Measurements from ENCODE around the gene GSTM5. TPM values are rescaled to one million over a fixed set of nuclear protein-coding genes. Genes with fewer than 3 reads are reported as not detected.
"Not testable (repeated sequence)": the region's sequence is repeated elsewhere in the genome, so short reads cannot be mapped to it uniquely, and the experiment has no call there.

The GSTM5 gene
- not detected in 2 replicates for total RNA-seq (2014; rRNA removed; shearing (Covaris generic))
- not detected in 2 replicates for polyA plus RNA-seq (2015; cell fraction: cytosol; rRNA removed)
- polyA plus RNA-seq (2015; cell fraction: nucleus; rRNA removed): not detected in 2 replicates

DNA sequence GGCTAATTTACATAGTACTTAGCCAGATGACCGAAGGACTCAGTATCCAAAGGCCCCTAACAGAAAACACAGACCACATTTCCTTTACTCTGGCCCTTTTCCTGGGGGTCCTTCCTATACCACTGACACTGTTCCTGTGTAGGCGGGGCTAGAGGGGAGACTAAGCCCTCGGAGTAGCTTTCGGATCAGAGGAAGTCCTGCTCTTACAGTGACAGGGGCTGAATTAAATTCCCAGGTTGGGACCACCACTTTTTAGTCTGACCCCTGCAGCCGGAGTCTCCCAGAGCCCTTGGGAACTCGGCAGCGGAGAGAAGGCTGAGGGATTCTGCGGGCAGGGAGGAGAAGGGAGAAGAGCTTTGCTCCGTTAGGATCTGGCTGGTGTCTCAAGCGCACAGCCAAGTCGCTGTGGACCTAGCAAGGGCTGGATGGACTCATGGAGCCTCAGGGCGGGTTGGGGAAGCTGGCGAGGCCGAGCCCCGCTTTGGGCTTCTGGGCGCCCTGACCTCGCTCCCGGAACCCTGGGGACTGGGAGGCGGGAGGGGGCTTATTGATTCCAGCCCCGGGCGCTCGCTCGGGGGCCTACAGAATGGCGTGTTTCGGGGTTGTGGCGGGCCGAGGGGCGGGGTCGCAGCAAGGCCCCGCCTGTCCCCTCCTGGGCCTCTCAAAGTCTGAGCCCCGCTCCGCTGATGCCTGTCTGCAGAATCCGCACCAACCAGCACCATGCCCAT lies at the start of gene GSTM5:
Gene GSTM5 (plus strand): TSS at position 659 of the 728 bp plus-strand sequence. CDS start 62 bp downstream, at position 721.
- in situ Hi-C loops (cut with HindIII; ENCODE audit: low pct_unique_long_range_greater_than_20kb, low sequenced_read_pairs); DNase-seq (ENCODE audit: low read depth, low spot score): not testable (repeated sequence)

DNA sequence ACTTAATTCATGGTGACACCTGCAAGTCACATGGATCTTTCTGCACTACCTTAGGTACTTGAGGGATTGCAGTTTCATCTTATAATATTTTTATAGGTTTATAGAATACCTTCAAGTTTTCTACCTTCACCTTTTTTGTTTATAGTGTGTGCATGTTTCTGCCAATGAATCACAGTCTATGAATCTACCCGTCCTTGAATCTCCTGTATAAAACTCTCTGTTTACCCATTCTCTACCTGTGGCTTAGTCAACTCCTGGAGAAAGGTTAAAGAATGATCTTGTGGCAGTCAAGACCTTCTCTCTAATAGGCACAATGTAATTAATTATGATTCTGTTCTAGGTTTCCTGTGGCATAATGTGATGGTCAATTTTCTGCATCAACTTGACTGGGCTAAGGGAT lies 47.4 kb upstream of the GSTM5 start:
- no peak for DNase-seq (ENCODE audit: low read depth, low spot score)
- in situ Hi-C loops (cut with HindIII; ENCODE audit: low pct_unique_long_range_greater_than_20kb, low sequenced_read_pairs): no loop called here

DNA sequence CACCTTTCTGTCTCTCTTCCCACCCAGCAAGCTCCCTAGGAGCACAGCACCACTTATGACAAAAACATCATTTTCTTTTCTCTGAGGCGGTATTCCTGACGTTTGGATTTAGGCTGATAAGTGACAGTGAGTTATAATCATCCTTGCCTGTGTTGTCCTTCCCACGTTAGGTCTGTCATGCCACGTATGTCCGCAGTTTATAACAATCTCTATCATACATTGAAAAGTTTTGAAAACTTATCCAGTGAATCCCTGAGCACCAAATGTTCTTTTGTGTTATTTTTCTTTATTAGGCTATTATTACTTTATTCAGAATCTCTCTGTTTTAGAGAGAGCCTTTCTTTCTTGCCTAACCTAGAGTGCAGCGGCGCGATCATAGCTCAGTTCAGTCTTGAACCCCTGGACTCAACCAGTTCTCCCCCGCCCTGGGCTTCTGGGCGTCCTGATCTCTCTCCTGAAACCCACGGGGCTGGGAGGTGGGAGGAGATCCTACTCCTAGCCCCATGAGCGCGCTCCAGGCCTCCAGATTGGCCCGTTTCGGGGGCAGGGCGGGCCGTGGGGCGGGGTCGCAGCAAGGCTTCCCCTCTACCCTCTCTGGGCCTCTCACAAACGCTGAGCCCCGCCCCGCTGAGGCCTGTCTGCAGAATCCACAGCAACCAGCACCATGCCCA lies 44.5 kb upstream of the GSTM5 start, which contains the start of gene GSTM2:
Gene GSTM2 (plus strand): TSS at position 606 of the 671 bp plus-strand sequence. CDS start 59 bp downstream, at position 665.
- DNase-seq (ENCODE audit: low read depth, low spot score): peak; percentile 65
- in situ Hi-C loops (cut with HindIII; ENCODE audit: low pct_unique_long_range_greater_than_20kb, low sequenced_read_pairs): no loop called here

DNA sequence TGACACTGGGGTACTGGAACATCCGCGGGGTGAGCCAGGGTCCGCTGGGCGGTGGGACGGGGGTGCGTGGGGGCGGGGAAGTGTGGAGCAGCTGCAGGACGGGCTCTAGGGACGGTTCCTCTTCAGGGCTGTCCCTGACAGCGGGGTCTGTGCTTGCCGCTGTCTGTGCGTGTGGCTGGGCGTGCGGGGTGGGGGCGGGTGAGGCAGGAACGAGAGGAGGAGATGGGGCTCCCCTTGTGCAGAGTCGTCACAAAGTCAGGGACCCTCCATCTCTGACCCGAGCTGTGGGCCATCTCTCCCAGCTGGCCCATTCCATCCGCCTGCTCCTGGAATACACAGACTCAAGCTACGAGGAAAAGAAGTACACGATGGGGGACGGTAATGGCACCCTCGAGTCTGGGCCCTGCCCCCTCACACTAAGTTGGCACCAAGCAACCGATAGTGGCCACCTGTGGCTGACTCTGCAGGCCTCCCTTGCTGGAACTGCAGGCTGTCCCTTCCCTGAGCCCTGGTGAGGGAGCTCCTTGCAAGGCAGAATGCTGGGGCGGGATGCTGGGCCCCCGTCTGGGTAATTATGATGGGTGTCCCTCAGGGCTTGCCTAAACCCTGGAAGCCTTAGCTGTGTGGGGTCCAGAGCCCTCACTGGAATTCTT lies 43.8 kb upstream of the GSTM5 start:
- no peak for DNase-seq (ENCODE audit: low read depth, low spot score)
- in situ Hi-C loops (cut with HindIII; ENCODE audit: low pct_unique_long_range_greater_than_20kb, low sequenced_read_pairs): no loop called here

DNA sequence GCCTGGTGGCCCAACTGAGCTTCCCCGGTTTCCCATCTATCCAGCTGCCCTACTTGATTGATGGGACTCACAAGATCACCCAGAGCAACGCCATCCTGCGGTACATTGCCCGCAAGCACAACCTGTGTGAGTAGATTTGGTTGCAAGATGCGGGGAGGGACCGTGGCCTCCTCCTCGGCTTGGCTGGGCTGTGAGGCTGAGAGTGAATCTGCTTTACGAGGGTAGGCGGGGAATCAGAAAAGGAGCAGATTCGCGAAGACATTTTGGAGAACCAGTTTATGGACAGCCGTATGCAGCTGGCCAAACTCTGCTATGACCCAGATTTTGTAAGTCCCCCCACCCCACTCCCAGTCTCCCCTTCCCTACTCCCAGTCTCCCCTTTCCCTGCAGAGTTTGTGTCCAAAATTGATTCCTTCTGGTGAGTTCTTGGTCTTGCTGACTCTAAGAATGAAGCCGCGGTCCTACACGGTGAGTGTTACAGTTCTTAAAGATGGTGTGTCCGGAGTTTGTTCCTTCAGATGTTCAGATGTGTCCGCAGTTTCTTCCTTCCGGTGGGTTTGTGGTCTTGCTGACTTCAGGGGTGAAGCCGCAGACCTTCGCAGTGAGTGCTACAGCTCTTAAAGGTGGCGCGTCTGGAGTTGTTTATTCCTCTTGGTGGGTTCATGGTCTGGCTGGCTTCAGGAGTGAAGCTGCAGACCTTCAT lies 42.7 kb upstream of the GSTM5 start:
- no peak for DNase-seq (ENCODE audit: low read depth, low spot score)
- in situ Hi-C loops (cut with HindIII; ENCODE audit: low pct_unique_long_range_greater_than_20kb, low sequenced_read_pairs): no loop called here

DNA sequence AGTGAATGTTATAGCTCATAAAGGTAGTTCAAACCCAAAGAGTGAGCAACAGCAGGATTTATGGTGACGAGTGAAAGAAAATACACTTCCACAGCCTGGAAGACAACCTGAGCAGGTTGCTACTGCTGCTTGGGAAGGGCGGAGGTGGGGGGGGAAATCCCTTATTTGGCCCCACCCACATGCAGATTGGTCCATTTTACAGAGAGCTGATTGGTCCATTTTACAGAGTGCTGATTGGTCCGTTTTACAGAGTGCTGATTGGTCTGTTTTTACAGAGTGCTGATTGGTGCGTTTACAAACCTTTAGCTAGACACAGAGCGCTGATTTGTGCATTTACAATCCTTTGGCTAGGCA lies 42.1 kb upstream of the GSTM5 start:
- in situ Hi-C loops (cut with HindIII; ENCODE audit: low pct_unique_long_range_greater_than_20kb, low sequenced_read_pairs); DNase-seq (ENCODE audit: low read depth, low spot score): not testable (repeated sequence)

DNA sequence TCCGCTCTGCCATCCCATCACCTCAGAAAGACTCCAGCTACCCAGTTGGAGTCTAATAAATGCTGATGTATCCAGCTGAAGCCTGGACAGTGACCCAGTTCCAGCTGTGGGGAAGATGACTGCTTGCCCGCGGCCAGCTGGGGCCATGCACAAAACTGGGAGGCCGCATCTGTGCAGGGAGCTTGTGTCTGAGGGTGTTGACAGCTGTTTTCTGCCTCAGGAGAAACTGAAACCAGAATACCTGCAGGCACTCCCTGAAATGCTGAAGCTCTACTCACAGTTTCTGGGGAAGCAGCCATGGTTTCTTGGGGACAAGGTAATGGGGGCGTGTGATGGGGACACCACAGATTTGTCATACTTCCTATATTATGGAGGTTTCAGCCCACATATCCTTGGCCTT lies 41.0 kb upstream of the GSTM5 start:
- no peak for DNase-seq (ENCODE audit: low read depth, low spot score)
- in situ Hi-C loops (cut with HindIII; ENCODE audit: low pct_unique_long_range_greater_than_20kb, low sequenced_read_pairs): no loop called here

DNA sequence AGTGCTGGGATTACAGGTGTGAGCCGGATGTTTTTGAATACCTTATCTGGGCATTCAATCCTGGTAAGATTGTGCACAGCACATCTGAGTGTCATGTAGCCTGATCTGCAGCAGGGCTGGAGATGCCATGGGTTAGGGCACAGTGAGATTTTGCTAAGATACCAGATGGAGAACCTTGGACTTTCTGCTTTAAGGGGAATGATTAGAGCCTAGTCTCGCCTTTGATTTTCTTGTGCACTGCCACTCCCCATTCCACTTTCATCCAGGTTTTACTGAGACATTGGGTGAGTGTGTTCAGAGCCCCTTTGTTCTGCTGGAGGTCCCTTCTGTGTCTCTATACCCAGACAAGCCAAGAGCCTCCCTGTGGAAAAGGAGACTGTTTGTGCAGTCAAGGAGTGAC lies 38.2 kb upstream of the GSTM5 start:
- DNase-seq (ENCODE audit: low read depth, low spot score); in situ Hi-C loops (cut with HindIII; ENCODE audit: low pct_unique_long_range_greater_than_20kb, low sequenced_read_pairs): not testable (repeated sequence)

DNA sequence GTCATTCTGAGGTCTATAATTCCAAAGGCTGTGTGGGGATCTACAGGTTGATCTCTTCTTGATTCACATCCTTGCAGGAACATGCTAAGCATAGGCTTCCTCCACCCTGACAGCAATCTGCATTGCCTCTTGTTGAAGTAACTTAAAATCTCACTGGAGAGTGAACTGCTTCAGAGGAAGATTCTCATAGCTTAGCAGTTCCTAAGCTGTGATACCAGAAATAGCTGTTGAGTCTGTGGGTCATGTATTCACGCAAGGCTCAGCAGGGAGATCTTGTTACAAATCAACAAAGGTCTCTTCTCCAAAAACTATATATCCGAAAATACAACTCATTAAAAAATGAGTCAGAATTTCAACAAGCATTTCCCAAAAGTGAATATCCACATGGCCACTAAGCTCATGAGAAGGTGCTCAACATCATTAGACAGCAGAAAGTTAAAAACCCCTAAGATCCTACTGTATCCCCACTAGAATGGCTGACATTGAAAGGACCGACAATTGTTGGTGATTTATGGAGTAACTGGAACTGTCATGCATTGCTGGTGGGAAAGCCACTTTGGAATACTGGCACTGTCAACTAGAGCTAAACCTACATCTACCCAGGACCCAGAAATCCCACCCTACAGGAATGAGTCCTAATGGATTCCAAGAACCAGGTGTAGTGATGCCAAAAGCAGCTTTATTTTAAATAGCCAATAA lies 35.2 kb upstream of the GSTM5 start:
- in situ Hi-C loops (cut with HindIII; ENCODE audit: low pct_unique_long_range_greater_than_20kb, low sequenced_read_pairs): not testable (repeated sequence)

DNA sequence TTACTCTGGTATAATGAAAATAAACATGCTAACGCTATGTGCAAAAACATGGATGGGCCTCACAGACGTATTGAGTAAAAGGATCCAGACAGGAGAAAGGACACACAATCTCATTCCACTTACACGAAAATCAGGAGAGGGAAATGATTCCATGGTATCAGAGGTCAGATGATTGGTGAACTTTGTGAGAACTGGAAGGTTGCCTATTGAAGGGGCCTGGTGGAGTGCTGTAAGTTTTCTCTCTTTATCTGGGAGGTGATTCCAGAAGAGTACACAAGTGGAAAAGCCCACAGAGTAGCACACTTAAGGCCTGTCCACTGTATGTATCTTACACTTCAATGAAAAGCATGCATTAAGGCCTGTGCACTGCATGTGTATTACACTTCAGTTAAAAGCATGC lies 34.6 kb upstream of the GSTM5 start:
- DNase-seq (ENCODE audit: low read depth, low spot score): no peak
- in situ Hi-C loops (cut with HindIII; ENCODE audit: low pct_unique_long_range_greater_than_20kb, low sequenced_read_pairs): no loop called here

More for the DNA sequence above, 35.2 kb upstream of the GSTM5 start:
- DNase-seq (ENCODE audit: low read depth, low spot score): not testable (repeated sequence)

DNA sequence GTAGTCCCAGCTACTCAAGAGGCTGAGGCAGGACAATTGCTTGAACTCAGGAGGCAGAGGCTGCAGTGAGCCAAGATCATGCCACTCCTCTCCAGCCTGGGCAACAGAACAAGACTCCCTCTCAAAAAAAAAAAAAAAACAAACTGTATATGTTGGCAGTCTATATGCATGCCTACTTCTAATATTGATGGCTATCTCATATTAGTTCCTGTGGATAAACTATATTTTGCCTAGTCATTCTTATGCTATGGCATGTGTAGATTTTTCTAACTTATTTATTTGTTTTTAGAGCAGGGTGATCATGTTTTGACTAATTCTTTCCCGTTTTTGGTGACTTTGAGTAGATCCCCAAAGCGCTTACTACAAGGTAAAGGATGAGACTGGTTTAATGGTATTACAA lies 33.4 kb upstream of the GSTM5 start:
- in situ Hi-C loops (cut with HindIII; ENCODE audit: low pct_unique_long_range_greater_than_20kb, low sequenced_read_pairs); DNase-seq (ENCODE audit: low read depth, low spot score): not testable (repeated sequence)

DNA sequence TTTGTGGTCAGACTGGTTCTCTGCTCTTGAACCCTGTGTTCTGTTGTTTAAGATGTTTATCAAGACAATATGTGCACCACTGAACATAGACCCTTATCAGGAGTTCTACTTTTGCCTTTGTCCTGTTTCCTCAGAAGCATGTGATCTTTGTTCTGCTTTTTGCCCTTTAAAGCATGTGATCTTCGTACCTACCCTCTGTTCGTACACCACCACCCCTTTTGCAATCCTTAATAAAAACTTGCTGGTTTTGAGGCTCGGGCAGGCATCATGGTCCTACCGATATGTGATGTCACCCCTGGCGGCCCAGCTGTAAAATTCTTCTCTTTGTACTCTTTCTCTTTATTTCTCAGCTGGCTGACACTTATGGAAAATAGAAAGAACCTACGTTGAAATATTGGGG lies 27.3 kb upstream of the GSTM5 start:
- DNase-seq (ENCODE audit: low read depth, low spot score); in situ Hi-C loops (cut with HindIII; ENCODE audit: low pct_unique_long_range_greater_than_20kb, low sequenced_read_pairs): not testable (repeated sequence)

DNA sequence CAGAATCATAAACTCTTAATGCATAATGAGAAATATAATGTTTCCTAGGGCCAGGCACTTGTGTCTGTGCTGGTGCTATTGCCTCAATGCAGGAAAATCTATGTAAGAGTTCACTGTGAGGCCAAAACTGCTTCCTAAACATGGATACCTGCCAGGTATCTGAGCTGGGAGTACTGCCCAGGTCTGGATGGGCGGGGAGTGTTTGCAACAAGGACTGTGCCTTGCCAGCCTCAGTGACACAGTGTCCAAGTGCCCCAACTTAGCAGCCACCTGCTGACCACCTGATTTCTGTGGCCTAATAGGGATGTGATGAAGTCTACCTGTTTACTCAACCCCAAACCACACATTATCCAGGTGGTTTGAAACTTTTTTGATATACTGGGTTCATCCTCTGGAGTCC lies 26.7 kb upstream of the GSTM5 start:
- in situ Hi-C loops (cut with HindIII; ENCODE audit: low pct_unique_long_range_greater_than_20kb, low sequenced_read_pairs); DNase-seq (ENCODE audit: low read depth, low spot score): not testable (repeated sequence)

DNA sequence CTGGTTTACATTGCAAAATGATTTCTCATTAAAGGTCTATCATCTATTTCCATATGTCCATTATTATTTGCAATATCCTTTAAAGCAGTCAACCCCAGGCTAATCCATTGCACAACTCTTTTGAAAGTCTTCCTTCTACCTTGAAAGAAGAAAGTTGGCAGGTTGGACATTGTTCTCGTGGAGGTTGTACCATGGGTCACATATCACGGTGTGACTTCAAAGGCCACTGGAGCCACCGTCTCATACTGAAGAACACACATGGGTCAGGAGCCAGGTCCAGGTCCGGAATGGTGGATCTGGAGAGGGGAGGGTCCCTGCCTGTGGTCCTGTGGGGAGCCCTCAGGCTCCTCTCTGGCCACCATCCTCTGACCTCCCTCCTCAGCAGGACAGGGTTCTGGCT lies 26.2 kb upstream of the GSTM5 start:
- in situ Hi-C loops (cut with HindIII; ENCODE audit: low pct_unique_long_range_greater_than_20kb, low sequenced_read_pairs); DNase-seq (ENCODE audit: low read depth, low spot score): not testable (repeated sequence)

DNA sequence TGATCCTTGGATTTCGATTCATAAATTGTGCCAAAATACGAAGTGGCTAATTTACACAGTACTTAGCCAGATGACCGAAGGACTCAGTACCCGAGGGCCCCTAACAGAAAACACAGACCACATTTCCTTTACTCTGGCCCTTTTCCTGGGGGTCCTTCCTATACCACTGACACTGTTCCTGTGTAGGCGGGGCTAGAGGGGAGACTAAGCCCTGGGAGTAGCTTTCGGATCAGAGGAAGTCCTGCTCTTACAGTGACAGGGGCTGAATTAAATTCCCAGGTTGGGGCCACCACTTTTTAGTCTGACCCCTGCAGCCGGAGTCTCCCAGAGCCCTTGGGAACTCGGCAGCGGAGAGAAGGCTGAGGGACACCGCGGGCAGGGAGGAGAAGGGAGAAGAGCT lies 24.9 kb upstream of the GSTM5 start:
- in situ Hi-C loops (cut with HindIII; ENCODE audit: low pct_unique_long_range_greater_than_20kb, low sequenced_read_pairs); DNase-seq (ENCODE audit: low read depth, low spot score): not testable (repeated sequence)

DNA sequence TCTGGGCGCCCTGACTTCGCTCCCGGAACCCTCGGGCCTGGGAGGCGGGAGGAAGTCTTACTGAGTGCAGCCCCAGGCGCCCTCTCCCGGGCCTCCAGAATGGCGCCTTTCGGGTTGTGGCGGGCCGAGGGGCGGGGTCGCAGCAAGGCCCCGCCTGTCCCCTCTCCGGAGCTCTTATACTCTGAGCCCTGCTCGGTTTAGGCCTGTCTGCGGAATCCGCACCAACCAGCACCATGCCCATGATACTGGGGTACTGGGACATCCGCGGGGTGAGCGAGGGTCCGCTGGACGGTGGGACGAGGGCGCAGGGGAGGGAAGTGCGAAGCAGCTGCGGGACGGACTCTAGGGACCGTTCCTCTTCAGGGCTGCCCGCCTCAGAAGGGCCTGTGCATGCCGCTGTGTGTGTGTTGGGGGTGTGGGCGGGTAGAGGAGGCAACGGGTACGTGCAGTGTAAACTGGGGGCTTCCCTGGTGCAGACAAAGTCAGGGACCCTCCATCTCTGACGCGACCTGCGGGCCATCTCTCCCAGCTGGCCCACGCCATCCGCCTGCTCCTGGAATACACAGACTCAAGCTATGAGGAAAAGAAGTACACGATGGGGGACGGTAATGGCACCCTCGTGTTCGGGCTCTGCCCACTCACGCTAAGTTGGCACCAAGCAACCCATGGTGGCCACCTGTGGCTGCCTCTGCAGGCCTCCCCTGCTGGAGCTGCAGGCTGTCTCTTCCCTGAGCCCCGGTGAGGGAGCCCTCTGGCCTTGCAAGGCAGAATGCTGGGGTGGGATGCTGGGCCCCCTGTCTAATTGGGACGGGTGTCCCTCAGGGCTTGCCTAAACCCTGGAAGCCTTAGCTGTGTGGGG lies 24.2 kb upstream of the GSTM5 start, which contains the start of gene GSTM1:
Gene GSTM1 (plus strand): TSS at position 177 of the 859 bp plus-strand sequence. CDS start 57 bp downstream, at position 234.
- in situ Hi-C loops (cut with HindIII; ENCODE audit: low pct_unique_long_range_greater_than_20kb, low sequenced_read_pairs): no loop called here
- DNase-seq (ENCODE audit: low read depth, low spot score): no peak

Data from SK-MEL-5 (cell line).